ENCODE measurements around the gene ABCD1.
"Not testable (repeated sequence)": the region's sequence is repeated elsewhere in the genome, so short reads cannot be mapped to it uniquely, and the experiment has no call there.

ABCD1 gene

GRCh38 chrX:153688911-153689590, 35.6 kb upstream of the ABCD1 start:
- Histone ChIP-seq H3K4me3 (peak overlapping the region; percentile 60 to 66), H3K36me3 (peaks cover 0 to 10% (median under 1%) of the 10 kb centered on the region in 3 donors), H3K9me3 (no peaks in the 10 kb centered on the region), H3K27ac (peak overlapping the region; percentile 74 to 75), H3K27me3 (no peaks in the 10 kb centered on the region), H3K4me1 (peaks cover 0 to 16% (median 9%) of the 10 kb centered on the region in 4 donors)
- TF ChIP-seq CTCF (IDR thresholded peaks at IDR 0.05) = no peak
- peak; percentile 45 to 89 for DNase-seq
- intact Hi-C loops (cut with DNase I; ENCODE audit: low total_unique reads) = no loop called here

- DNase-seq = no peak
- no peak for TF ChIP-seq CTCF (IDR thresholded peaks at IDR 0.05)
- H3K27me3 ChIP-seq = no peaks in the 10 kb centered on the region
- H3K27ac ChIP-seq = peak overlapping the region; percentile 65 to 74
- intact Hi-C loops (cut with DNase I; ENCODE audit: low total_unique reads) = no loop called here
- H3K36me3 ChIP-seq = peaks cover 0 to 18% (median 4%) of the 10 kb centered on the region in 3 donors
- H3K4me3 ChIP-seq = peak overlapping the region; percentile 60 to 66
- H3K9me3 ChIP-seq = no peaks in the 10 kb centered on the region
- H3K4me1 ChIP-seq = peaks cover 0 to 16% (median 9%) of the 10 kb centered on the region in 4 donors
Measured at GRCh38 chrX:153689654-153690465, 34.8 kb upstream of the ABCD1 start.

GRCh38 chrX:153690466-153690865, 34.2 kb upstream of the ABCD1 start:
- H3K27ac ChIP-seq = peak overlapping the region in 1 of 2 donors; percentile 74
- intact Hi-C loops (cut with DNase I; ENCODE audit: low total_unique reads) = no loop called here

GRCh38 chrX:153691032-153691827, 33.4 kb upstream of the ABCD1 start:
- H3K36me3 ChIP-seq = peaks cover 0 to 23% (median 4%) of the 10 kb centered on the region in 3 donors
- DNase-seq; H3K27ac ChIP-seq; H3K27me3 ChIP-seq; intact Hi-C loops (cut with DNase I; ENCODE audit: low total_unique reads); H3K9me3 ChIP-seq; H3K4me3 ChIP-seq: not testable (repeated sequence)
- peaks cover 0 to 16% (median 9%) of the 10 kb centered on the region in 4 donors for H3K4me1 ChIP-seq

More at GRCh38 chrX:153690466-153690865, 34.2 kb upstream of the ABCD1 start:
- Histone ChIP-seq H3K27me3 (no peaks in the 10 kb centered on the region), H3K9me3 (no peaks in the 10 kb centered on the region), H3K4me3 (no peak overlapping the region), H3K4me1 (peaks cover 0 to 16% (median 9%) of the 10 kb centered on the region in 4 donors), H3K36me3 (peaks cover 0 to 22% (median 4%) of the 10 kb centered on the region in 3 donors)
- no peak for TF ChIP-seq CTCF (IDR thresholded peaks at IDR 0.05)
- DNase-seq = no peak

GRCh38 chrX:153692003-153692402, 32.7 kb upstream of the ABCD1 start:
- Histone ChIP-seq H3K4me1 (peaks cover 0 to 16% (median 8%) of the 10 kb centered on the region in 4 donors), H3K27ac (no peak overlapping the region), H3K4me3 (no peak overlapping the region), H3K27me3 (no peaks in the 10 kb centered on the region), H3K36me3 (peaks cover 0 to 30% (median 4%) of the 10 kb centered on the region in 3 donors), H3K9me3 (no peaks in the 10 kb centered on the region)
- no peak for TF ChIP-seq CTCF (IDR thresholded peaks at IDR 0.05)
- intact Hi-C loops (cut with DNase I; ENCODE audit: low total_unique reads) = no loop called here
- no peak for DNase-seq
